HG02623 (cell line): ENCODE measurements around the gene TMEM182.

Experiments
- ATAC-seq: cut with Tn5 transposase; IDR thresholded peaks from one replicate; pipeline ENCODE4 v1.9.1; 2021; ENCODE audit warnings: moderate library complexity; ENCODE audit not compliant: unreplicated experiment

TMEM182 gene

DNA sequence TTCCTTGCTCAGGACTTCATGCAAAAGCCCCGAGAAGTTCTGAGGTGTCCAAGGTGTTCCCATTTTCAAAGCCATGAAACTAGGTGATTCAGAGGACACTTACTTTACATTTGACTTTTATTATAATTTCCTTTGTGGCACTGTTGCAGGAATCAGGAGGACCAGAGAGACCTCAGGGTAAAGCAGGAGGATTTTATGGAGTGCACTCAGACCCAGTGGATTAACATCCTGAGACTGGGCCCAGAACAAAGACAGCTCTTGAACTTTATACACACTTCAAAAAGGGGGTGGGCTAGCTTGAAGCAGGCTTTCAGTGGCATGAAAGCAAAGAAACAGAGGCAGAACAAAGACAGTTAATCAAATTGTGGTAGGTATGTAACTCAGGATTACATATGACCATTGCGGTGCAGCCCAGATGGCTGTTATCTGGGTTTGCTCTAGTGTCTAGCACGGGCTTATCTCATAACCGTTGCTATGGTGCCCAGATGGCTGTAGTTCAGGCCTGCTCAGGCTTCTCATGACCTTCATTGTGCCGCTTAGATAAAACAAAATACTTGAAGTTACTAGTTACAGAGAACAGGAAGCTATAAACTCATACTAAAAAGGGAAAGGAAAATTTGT, 39.4 kb downstream of the TMEM182 start:
- no peak for ATAC-seq

DNA sequence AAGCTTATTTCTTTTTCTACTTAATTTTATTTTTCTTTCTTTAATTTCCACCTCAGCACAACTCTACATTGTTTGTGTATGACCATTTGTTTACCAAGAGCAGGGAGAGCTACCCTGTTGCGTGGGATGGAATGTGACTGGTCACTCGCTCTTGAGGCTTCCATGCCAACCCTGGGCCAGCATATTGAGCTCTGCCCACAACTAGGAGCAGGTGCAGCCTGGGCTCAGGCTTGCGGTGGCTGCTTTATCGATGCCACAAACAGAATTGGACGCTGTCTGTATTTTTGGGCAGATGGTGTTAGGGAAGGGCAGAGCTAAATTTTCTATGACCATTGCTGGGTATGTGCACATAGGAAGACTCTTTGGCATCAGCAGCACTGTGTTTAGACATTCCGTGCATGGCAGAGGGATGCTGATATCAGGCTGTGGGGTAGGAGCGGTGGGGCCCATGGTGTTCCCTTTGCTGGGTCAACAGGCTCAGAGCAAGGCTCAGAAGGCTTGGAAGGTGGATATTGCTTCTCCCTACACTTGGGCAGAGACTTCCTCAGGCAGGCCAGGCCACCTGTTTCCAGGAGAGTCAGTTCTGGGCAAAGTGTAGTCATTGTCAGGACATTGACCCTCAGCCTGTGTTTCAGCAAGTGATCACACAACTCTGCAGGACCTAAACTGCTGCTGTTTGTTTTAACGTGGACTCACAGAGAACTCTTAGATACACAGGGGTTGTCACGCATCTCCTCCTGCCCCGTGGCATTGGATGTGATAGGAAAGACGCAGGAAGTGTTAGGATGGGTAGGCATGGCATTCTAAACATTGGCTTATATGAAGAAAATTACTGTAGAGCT, 40.2 kb downstream of the TMEM182 start:
- no peak for ATAC-seq

DNA sequence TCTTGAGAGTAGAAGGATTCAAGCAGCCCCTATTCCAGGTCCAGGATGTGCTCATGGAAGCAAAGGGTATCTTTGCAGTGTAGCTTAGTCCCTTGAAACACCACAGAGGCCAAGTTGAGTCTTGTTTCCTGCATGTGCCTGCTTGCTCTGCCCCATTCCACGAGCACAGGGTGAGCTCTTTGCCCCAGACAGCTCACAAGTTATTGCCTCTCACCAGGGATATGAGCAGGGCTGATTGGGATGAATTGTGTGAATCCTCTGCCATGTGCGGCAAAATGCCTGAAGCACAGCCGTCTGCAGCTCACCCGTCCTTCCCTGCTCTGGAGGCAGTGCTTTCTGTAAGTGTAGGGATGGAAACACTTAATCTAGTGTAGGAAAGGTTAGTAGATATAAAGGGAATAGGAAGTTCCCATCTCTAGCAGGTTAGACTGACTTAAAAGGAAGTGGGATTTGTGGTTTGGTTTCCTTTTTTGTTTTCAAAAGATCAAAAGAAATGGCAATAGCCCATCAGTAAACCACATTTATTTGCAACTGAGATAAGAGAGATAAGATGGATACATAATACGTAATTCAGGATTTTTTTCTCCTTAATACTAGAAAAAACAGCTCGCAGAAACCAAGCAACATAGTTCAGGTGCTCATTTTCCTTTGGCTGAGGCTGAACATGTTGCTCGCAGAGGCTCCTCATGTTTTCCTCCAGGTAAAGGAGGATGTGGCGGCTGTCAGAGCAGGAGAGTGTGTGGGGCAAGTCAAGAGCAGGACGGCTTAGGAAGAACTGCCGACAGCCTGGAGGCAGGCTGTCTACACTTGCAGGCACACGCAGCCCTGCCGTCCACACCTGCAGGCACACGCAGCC, 41.4 kb downstream of the TMEM182 start:
- no peak for ATAC-seq

DNA sequence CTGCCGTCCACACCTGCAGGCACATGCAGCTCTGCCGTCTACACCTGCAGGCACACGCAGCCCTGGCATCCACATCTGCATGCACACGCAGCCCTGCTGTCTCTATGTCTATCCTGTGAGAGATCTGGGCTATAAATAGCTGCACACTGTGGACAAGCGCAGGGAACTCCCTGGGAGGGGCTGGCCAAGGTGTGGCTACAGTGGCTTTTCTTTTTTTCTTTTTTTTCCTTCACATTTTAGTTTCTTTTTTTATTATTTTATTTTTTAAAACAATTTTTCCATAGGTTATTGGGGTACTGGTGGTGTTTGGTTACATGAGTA, 42.0 kb downstream of the TMEM182 start:
- ATAC-seq = no peak

DNA sequence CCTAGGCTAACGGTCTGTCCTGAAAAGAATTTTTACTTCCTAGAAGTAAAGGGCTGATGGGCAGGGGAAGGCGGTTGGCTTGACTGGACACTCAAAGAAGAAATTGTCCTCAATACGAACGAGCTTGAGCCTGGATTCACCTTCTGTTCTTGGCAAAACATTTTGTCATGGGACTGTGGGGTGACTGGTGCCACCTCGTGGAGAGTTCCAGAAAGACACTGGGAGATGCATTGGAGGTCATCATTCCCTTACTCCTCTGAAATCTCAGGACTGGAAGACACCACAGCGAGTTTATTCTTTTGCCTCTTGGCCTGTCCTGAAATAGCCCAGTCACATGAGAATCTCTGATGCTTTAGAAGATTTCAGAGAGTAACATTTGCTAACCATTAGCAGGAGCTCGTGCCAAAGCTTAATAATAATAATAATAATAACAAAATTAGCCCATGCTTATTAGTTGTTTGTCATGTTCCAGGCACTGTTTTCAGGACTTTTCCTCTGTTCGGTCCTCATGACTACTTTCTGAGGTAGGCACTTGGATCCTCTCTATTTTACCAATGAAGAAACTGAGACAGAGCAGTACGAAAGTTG, 44.5 kb downstream of the TMEM182 start:
- ATAC-seq = peak; percentile 94

DNA sequence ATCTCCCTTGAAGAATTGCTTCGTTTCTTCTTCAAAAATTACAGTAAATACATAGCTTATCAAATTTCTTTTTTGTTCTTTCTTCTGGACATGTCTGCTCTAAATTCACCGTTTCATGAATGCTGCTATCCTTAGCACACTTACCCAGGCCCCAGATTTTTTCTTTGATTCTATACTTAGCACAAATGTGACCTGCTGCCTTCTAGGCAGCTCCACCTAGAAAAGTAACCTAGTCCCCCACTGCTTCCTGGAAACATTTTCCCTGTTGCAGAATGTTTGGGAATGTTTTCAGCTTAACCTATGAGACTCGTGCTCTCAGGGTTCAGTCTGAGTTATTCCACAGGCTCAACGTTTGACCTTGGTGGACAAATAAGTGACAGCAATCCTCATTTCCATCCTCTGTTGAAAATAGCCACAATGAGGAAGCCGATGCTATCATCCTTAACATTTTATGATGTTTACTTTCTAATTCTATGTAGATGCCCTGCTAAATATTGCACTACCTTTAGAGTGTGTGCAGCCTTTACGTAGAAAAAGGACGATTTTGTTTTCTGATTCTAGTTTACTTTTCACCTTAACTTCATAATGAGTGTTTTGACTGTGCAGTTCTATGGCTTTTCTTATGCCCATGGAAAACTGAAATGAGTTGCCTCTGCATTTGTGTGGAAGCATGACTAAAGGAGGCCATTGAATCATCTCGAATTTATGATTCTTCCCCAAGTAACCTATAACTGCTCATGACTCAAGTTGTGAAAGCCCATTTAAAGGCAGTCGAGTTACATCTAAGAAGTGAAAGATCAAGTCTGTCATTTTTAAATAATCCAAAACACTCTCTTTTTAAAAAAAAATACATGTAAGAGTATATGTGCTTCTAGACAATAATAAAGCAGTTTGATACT, 47.7 kb downstream of the TMEM182 start:
- no peak for ATAC-seq

DNA sequence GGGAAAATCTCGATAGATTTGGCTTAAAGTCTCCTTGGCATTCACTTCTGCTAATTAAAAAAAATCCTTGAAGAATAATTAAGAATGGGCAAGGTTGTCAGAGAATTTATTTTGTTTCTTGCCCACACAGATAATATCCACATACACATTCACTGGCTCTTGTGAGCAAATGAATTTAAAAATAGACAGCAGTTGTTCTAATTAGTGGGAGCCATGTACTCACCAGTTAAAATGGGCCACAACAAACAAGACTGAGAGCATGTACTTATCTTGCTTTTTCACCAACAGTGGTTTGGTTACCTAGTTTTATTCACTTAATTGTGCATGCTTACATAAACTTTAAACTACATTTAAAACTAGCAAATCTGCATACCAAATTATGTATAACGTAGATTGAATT, 53.5 kb downstream of the TMEM182 start:
- ATAC-seq = no peak

DNA sequence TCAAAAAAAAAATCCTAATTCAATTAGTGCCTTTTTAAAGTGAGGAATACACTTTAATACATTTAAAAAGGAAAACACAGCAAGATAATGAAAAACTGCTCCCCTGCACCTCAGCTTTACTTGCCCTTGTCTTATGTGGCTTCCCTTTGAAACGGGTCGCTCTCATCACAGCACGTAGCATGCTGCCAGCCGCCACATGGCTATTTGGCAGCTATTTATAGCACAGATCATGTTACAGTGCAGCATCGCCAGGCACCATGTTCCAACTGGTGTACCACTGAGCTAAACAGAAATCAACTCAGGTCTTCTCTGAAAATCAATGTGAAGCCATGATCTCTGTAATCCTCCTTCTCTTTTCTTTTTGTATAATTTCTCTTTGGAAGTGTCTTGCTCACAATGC, 65.1 kb downstream of the TMEM182 start:
- ATAC-seq = no peak

DNA sequence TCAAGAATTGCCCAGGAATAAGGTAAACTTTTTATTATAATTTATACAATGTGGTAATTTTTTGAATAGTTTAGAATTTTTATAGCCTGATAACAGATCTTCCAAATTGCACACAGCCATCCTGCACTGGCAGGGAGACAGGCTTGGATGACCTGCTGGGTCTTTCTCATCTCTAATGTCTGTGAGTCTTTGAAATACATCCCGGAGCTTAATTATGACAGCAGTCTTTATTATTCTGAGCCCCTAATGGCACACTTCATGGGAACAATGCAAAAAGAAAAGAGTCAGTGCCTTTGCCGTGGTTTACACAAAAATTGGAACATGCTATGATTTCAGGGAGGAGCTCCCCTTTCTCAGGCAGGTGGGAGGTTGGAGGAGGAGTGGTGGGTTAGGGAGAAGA, 71.0 kb downstream of the TMEM182 start:
- no peak for ATAC-seq

DNA sequence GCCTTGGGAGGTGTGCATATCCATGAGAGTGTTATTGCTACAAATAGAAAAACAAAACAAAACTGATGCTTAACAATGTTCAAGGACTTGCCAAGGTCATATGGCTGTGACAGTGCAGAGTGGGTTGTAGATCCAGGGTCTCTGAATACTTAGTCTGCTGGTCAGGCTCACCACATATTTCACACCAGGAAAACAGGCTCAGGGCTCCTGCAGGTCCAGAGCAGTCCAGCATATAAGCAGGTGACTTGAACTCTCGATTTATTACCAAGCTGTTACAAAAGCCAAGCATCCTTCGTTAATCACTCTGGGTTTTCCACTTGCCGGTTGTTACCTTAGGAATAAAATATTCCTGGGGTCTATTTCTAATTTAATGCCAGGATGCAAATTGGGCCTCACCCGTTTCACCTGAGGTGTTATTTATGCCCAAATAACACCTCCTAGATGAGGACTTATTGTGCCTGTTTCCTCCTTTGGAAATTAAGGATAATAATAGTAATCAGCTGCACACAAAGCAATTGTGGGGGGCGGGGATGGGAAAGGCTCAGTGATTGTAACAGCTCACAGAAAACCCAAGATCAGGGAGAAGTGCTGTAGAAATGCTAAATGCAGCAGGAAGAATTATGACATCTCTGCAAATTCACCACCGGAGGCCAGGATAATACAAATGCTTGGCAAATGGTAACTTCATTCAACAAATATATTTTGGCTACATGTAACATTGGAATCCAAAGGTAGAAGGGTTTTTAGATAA, 72.9 kb downstream of the TMEM182 start:
- no peak for ATAC-seq

DNA sequence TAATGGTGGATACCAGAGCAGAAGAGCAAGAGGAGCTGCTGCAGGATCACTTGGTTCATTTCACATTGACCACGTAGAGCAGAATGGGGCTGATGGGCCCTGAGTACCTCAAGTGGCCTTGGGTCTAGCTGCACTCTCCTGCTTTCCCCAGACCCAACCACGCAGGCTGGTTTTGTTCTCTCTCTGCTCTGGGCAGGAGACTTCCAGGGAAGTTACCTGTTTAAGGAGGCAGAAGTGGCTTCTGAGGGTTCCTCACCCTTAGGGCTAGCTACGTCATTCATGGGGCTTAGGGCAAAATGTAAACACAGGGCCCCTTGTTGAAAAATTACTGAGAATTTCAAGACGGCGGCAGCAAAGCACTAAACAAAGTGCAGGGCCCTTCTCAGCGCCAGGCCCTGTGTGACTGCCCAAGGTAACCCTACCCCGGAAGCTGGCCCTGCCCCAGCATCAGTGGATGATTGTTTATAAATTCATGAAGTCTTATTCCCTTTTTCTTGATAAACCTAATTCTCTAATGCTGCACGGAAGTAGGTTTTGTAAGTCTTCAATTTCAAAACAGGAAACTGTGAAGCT, 75.9 kb downstream of the TMEM182 start:
- ATAC-seq = no peak

DNA sequence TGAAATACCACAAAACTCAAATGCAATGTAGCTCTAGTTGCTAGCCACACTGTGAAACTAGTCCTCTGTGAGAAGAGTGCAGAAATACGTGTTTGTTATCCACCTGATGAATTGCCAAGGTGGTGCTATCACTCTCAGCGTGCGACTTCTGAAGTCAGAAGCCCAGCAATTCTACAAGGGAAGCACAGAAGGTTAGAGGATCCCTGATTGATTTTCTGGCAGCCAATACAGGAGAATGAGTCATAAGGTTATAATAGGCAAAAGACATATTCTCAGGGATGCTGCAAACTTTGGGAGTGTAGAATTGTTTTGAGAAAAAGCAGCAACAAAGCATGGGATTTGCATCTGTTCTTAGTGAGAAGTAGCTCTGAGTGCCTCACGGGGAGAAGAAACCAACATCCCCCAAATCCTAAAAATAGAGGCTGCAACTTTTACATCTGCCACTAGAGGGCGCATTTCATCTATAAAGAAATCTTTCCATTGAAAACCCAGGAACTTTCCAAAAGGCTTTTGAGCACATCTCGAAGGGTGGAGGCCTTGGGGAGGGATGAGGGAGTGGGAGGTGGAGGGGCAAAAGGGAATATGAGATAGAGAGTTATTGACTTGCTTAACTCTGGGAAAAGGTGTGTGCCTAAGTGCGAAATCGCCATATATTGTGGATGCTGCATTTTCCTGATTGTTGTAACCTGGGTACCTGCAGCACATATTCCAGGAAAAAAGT, 78.0 kb downstream of the TMEM182 start:
- no peak for ATAC-seq

DNA sequence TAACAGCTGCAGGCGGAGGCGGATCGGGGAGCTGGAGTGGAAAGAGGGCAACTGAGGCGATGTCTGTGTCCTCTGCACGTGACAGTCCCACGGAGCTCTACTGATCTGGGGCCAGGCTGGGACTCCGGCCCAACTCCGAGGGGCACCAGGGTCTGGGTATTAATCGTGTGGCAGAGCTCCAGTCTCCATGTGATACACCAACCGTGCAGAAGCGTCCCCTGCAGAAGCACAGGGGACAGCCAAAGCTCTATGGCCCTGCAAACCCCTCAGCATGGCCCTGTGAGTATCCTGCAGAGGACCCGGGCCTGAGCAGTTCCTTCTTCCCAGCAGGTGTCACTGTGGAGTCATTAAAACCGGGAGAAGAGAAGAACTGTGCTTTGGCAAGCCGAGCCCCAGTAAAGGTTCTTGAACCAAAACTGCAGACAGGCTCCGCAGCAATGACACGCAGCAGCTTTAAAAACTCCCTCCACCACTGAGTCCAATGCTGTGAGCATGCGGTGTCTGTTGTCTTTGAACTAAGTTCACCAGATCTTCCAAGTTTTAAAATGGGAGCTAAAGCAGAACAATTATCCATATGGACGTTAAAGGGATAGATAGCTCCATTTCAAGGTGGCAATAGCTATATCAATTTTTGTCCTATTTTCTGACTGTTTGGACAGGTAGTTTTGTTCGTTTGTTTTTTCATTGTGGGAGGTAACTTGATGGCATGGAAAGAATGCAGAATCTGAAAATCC, 79.4 kb downstream of the TMEM182 start:
- ATAC-seq = peak; percentile 71

DNA sequence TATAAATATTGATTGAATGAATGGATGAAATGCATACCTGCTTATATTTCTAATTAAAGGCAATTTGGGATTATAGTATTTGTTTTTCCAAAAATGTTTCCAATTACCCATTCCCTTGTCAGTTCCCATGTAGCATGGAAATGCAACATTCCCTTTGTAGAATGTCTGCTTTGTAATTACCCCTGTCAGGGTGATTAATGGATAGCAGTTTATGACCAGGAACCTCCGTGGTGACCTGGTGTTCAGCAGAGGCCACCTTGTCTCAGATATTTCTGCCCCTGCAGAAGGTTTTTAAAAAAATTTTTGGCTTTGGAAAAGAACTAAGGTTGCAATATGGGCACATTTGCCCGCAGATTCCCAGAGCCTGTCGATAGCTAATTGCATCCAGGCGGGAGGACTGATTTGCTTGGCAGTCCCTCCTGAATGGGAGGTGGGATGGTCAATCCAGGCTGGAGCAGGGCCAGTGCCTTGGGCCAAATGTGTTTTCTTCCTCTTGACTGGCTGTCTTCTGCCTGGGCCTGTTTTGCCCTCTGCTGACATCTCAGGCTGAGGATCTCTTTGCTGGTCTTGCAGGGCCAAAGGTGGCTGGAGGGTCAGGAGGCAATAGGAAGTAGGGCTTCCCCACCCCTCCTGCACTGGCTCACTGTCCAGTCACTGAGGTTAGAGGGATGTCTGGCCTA, 82.1 kb downstream of the TMEM182 start:
- ATAC-seq = no peak

DNA sequence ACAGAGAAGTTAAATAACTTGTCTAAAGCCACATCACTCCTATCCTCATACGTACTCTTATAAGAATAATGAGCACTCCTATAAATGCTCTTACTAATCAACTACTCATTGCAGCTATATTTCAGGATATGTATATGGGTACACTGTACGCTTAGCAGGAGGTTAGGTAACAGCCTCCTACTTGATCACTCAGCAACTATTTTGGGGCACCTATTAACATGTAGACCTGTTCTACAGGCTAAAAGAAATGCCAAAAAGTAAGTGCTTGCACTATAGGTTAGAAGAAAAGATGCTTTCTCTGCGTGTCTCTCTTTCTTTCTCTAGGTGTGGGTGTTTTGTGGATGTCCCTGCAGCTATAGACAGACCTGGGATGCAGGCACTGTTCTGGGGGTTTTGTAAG, 83.1 kb downstream of the TMEM182 start:
- no peak for ATAC-seq

DNA sequence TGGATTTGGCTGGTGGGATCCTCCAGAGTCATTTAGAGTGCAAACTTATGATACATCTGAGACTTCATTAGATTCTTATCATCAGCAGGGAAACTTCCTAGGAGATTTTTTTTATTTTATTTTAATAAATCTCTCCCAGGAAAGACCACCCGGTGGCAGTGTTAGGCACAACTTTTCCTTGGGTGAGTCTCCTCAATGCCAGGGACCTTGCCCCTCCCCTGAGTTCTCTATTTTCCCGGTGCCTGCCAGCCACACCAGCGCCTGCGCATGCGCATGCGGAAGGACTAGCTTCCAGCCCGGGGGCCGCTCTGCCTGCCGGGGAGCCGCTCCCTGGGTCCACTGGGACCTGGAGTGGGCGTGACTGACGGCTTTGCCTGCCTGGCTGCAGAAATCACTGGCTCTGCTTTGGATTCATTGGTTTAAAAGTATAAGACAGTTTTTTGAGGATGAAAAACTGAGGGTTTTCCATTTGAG, 86.6 kb downstream of the TMEM182 start:
- no peak for ATAC-seq

DNA sequence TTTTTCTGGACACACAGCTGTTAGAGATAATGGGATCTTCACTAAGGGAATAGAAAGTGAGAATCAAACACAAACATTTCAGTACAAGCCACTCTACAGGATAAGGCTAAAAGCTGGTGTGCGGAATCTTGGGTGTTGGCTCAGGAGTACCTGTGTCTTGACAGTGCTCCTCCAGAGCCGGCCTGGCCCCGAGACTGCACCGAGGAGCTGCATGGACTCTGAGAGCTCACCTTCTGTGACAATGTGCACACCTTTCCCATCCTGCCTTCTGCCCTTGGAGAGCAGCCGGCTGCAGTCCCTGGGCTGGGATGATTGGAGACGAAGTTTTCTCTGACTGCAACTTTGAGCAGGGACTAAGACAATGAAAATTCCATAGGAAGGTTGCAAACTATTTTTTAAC, 89.1 kb downstream of the TMEM182 start:
- ATAC-seq = no peak
